SK-N-SH treated with all-trans-retinoic acid at 6 μM for 48 hours (cell line): ENCODE measurements around the gene LYSMD2.

ENCODE experiments used
- TOX ChIP-seq: fragments of 250-450 bp; sonication (Bioruptor Pico); IDR thresholded peaks from 2 replicates; pipeline ENCODE4 v1.8.0; 2021; ENCODE audit warnings: mild to moderate bottlenecking, moderate library complexity, borderline replicate concordance
- ZC3H10 ChIP-seq: fragments of 250-450 bp; sonication (Bioruptor Pico); IDR thresholded peaks from 2 replicates; pipeline ENCODE4 v1.5.1; 2021; ENCODE audit warnings: mild to moderate bottlenecking, moderate library complexity
- ZFP3 ChIP-seq: fragments of 250-450 bp; sonication (Bioruptor Pico); IDR thresholded peaks from 2 replicates; pipeline ENCODE4 v1.5.0; 2020; ENCODE audit warnings: mild to moderate bottlenecking, moderate library complexity
- TF ChIP-seq, protein P1 (sequence below): fragments of 250-450 bp; sonication (Bioruptor Pico); IDR thresholded peaks from 2 replicates; pipeline ENCODE4 v1.8.0; 2020; ENCODE audit warnings: mild to moderate bottlenecking, moderate library complexity, borderline replicate concordance

DNA sequence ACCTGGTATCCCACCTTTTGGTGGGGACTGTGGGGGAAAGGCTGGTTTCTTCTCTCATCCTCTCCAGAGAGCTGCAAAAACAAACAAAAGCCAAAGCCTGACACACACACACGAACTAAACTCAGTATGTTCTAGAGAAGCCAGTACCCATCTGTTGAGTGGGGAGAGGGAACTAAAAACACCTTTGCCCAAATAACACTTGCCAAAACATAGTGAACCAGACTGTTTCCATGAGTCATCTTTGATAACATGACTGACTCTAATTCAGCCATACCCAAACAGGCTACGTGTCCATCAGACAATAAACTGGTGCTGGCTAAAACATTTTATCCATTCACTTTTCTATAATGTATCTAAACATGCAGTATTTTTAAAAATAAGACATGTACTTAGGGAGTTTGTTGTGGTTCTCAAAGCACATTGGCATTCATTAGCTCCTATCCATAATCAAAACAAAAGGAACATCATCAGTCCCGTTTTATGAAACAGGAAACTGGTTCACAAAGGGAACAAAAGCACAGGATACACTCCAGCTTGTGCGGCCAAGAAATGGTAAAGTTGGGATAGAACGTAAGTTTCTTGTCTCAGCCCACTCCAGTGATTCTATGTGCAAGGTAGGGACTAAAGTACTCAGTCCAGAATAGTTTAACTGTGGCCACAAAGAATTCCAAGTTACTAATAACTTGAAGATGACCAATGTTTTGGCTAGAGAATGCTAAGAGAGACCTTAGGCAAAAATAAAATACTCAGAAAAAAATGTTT, 16.1 kb downstream of the LYSMD2 start:
- TF ChIP-seq ZFP3 (CRISPR knock-in tag) (no peak), ZC3H10 (no peak), TOX (no peak)
- TF ChIP-seq, protein P1, sequence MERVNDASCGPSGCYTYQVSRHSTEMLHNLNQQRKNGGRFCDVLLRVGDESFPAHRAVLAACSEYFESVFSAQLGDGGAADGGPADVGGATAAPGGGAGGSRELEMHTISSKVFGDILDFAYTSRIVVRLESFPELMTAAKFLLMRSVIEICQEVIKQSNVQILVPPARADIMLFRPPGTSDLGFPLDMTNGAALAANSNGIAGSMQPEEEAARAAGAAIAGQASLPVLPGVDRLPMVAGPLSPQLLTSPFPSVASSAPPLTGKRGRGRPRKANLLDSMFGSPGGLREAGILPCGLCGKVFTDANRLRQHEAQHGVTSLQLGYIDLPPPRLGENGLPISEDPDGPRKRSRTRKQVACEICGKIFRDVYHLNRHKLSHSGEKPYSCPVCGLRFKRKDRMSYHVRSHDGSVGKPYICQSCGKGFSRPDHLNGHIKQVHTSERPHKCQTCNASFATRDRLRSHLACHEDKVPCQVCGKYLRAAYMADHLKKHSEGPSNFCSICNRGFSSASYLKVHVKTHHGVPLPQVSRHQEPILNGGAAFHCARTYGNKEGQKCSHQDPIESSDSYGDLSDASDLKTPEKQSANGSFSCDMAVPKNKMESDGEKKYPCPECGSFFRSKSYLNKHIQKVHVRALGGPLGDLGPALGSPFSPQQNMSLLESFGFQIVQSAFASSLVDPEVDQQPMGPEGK (CRISPR knock-in tag), result no peak
